Measurements from ENCODE around the gene CPEB4.

The CPEB4 gene

DNA sequence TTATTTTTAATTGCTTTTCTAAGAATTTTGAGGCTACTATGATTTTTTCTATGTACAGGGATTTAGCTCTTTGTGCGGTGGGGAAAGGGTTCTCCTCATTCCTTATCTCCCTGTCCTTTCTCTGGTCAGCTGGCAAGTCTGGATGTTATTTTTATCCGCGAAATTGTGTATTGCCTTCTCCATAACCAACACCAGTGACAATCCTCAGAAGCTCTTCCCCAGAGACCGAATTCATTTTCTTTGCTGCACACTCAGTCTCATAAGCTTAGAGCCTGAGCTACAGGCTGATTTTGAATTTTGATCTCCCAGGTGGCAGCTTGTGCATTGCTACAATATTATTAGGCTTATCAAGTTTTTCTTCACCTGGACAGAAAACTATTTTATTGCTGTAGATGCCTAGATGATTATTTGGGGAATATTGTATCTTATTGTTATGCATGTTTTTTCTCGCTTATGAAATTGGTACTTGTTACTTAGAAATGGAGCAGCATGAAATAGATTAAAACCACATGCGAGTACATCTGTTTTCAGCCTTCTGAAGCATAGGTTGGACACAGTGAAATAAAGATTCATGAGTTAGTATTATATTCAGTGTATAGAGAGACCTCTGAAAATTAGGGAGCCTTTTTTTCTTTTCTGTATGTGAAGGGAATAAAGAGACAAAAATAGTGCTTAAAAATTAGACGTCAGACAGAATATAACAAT lies 27.3 kb downstream of the CPEB4 start:
- DNase-seq (ENCODE audit: low spot score) = no peak

DNA sequence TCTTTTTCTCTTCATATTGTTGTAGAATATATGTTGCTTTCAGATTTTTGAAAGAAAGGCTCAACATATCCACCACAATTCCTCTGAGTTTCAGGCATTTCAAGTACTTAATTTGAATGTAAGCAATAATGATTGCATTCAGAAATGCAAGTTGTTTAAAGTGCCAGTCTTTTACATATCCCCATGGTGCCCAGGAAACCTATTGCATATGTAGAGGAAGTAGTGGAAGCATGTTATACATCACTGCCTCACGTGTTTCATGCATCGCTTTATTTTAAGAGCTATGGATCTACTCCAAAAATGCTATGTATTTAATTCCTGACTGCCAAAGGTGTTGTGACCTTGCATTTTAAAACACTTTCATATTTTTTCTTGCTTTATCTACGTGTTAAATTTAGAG lies 28.1 kb downstream of the CPEB4 start:
- DNase-seq (ENCODE audit: low spot score) = peak; percentile 70

DNA sequence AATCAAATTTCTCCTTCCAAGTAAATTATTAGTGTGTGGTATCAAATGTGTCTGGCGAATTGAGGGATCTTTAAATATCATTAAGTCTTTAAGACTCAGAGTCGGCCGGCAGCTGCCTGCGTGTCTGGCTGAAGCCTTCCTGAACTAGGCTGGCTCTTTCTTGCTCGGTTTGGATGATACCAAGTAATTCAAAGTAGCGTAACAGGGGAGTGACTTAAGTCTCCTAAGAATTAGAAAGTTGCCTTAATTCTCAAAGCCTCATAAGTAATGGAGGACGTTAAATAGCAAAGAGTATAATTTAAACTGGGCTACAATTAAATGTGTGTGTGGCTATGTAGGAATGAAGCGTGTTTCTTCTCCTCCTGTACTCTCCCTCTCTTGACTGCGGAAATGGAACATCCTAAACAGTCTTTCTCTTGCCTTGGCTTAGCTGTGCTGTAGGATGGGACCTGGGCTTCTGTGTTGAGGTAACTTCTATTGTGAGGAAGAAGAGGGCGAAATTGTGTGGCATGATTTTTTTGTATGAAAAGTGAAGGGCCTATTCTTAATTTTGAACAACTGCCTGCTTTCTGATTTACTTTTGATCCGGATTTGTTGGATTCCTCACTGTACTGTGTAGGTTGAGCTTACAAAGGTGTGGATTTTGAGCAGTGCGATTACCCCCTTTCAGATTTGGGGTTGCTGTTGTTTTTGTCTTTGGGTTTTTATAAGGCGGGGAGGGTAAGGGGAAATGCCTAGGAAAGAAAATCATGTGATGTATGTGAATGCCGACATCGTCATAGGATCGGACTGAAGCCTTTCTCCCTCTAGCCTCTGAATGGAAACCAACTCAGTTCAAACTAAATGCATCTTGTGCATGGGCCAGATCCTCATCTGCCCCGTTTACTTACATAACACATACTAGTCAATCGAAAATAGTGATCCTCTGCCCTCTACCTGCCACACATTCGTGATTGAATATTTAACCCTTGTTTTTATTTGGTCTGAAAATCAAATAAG lies 29.9 kb downstream of the CPEB4 start:
- peak; percentile 93 for DNase-seq (ENCODE audit: low spot score)

GRCh38 chr5:173919443-173919842 lies 31.3 kb downstream of the CPEB4 start:
- DNase-seq (ENCODE audit: low spot score) = no peak

DNA sequence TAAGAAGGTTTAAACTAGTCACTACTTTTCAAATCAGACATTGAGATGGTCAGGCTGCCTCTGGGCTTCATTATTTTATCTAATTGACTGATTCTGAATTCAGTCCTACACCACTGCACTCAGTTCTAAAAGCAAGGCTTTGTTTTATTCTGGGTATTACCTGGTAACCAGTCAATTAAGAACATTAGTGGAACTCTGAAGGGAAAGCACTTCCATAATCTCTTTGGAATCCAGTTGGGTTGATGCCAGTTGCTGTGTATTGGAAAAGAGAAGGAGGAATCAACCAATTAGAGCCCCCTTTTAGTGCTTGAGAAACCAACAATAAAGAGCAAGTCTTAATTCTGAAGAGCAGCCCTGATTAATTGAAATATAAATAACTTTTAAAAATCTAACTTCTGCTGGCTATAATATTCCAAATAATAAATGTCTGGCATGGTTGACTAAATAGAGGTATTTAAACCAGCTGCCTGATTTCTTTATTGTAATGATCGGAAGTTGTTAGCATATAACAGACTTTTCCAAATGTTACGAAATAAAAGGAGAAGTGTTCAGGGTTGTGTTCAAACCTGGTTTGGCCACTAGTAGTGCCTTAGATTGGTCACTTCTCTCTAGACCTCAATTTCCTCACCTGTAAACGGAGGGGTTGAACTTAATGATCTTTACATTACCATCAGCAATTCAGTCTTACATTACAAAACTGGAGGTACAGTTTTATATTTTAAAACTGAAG lies 32.0 kb downstream of the CPEB4 start:
- no peak for DNase-seq (ENCODE audit: low spot score)

DNA sequence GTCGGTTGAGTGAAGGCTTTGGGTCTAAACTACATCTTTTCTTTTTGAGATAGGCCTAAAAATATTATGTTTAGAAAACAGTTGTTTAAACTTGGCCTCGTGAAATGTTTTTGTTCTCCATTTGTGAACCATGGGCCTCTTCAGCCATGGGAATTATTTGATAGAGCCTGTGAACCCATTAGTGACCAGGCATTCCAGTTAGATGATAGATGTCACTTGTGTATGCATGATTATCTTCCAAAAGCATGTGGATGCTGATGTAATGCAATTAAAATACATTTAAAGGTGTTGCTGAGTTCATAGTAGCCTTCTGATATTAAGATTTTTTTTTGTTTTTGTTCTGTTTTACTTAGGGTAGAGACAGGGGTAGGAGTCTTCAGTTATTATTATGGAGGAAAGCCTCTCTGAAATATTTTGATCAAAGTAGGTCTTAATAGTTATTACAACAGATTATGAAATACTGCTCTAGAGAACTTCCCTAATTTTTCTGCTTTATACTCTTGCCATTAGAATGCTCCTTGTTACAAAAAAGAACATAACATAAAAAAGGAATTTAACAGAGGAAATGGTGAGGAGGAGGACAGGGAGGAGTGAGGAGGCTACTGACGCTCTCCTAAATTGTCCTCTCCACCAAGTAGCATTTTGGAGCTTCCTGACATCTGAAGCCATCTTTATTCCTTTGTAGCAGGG lies 32.9 kb downstream of the CPEB4 start:
- no peak for DNase-seq (ENCODE audit: low spot score)

DNA sequence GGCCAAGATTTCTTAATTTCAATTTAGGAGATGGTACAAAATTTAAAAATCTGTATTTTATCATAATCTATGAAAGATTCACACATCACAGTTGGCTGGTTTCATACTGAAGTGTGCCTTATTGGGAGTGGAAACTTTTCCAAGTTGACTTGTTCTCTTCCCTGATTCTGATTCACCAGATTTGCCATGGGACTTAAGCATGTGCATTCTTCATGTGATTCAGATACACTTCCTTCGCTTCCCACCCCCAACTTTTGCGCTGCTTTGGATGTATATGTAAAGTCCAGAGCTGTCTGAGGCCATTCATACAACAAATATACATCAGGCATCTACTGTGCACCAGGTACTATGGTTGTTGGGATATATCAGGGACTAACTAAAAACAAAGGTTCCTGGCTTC lies 34.4 kb downstream of the CPEB4 start:
- DNase-seq (ENCODE audit: low spot score) = no peak

- DNase-seq (ENCODE audit: low spot score) = no peak
Observed at GRCh38 chr5:173923218-173924095, 35.3 kb downstream of the CPEB4 start.

GRCh38 chr5:173924899-173925298 lies 36.8 kb downstream of the CPEB4 start:
- no peak for DNase-seq (ENCODE audit: low spot score)

- peak; percentile 78 for DNase-seq (ENCODE audit: low spot score)
Observed at GRCh38 chr5:173925449-173926071, 37.4 kb downstream of the CPEB4 start.

DNA sequence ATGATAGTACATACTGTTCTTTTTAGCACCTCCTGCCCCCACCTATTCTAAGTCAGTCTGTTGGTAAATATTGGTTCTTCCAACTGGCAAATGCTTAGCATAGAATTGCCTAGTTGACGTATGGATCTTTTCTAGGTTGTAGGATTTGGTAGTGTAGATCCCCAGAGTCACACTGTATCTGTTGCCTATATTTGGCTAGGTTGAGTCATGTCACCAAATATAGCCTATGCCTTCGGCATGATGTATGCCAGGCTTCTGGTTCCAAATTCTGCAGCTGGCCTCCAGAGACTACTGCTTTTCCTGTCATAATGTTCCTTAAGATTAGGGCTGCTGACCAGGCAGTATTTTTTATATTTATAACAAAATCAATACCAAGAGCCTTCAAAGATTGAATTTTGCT lies 38.2 kb downstream of the CPEB4 start:
- DNase-seq (ENCODE audit: low spot score) = no peak

DNA sequence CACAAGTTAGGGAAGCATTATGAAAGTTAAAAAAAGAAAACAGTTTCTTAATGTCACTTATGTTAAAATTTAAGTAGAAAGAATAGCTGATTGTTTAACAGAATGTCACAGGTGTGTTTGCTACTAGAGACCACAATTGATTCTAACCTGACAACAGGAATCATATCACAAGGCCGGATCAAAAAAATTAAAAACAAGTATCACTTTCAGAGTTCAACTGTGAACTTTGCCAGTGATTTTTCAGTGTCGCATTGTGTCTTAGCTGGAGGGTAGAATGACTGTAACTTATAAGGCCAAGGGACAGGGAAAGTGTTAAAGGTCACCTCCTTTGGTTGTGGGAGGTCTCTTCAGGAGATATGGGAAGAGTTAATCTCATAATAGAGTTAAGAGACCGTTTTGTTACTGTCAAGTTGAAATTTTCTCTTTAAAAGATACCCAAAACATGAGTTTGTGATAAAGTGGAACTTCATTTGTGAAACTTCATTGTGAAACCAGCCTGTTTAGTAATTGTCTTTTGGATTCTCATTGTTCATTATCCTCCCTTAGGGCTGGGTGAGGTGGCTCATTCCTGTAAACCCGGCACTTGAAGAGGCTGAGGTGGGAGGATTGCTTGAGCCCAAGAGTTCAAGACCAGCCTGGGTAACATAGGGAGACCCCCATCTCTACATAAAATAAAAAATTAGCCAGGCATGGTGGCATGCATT lies 40.9 kb downstream of the CPEB4 start:
- no peak for DNase-seq (ENCODE audit: low spot score)

GRCh38 chr5:173932695-173933139 lies 44.6 kb downstream of the CPEB4 start:
- DNase-seq (ENCODE audit: low spot score) = no peak

GRCh38 chr5:173933901-173934300 lies 45.8 kb downstream of the CPEB4 start:
- no peak for DNase-seq (ENCODE audit: low spot score)

DNA sequence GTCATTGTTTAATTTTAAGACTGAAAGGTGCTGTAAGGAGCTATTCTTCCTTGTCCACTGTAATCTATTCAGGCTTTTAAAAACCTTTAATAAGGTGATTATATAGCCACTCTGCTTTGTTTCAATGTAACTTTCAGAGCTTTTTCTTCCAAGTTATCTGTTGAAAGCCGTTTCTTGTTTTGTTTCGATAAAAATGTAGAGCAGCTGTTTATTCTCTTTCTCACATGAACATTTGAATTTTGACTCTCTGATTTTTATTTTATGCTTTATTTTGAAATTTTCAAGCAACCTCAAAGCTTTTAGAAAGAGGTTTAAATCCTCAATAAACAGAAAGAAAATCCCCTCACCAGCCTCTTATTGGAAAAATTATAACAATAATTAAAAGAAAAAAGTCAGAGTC lies 47.2 kb downstream of the CPEB4 start:
- DNase-seq (ENCODE audit: low spot score) = no peak

DNA sequence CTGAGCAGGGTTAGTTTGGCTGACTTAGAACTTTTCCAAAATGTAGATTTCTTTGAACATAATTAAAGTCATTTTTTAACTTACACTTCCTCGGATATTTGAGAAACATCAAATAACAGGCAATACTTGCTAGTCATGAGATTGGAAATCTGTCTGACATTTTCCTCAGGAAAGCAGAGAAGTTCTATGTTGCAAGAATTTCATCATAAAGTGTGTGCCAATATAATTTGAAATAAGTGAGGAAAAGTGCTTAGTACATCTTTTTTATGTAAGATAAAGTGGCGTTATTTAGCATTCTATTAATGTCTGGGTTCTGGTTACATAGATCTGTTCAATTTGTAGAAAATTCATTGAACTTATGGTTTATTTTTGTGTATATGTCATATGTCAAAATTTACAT lies 52.1 kb downstream of the CPEB4 start:
- no peak for DNase-seq (ENCODE audit: low spot score)

DNA sequence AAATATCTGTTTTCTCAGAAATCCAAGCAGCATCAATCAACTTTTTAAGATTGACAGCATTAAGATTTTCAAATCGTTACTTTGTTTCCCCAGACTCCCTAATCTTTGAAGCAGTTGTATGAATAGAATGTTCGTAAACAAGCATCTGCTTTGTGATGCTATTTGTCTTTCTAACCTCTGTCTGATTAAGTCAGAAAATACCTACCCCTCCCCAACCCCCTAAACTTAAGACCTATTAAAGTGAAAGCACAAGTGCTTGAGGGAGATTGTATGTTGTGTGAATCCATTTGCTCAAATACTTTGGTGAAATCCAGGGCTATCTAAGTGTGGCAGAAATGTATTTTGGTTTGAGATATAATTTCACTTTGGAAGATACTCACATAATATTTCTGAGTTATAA lies 53.0 kb downstream of the CPEB4 start:
- no peak for DNase-seq (ENCODE audit: low spot score)

GRCh38 chr5:173941758-173942401 lies 53.7 kb downstream of the CPEB4 start:
- DNase-seq (ENCODE audit: low spot score) = no peak

- DNase-seq (ENCODE audit: low spot score) = no peak
Observed at GRCh38 chr5:173944511-173944910, 56.4 kb downstream of the CPEB4 start.
